Stimulated activated CD8-positive, alpha-beta memory T cell treated with anti-CD3 and anti-CD28 coated beads, Interleukin-4, amount 100 ng/mL, for 4 hours (primary cell): ENCODE results near the gene DMRTA1.
"Not testable (repeated sequence)": the region's sequence is repeated elsewhere in the genome, so short reads cannot be mapped to it uniquely, and the experiment has no call there.

ENCODE experiments used
- DNase-seq, 2 donors: peaks; one replicate each; pipeline ENCODE4 v3.0.0-alpha.2; 2020; ENCODE audit warnings: low read depth in 2 of 2, low spot score in 1 of 2

The DMRTA1 gene

DNA sequence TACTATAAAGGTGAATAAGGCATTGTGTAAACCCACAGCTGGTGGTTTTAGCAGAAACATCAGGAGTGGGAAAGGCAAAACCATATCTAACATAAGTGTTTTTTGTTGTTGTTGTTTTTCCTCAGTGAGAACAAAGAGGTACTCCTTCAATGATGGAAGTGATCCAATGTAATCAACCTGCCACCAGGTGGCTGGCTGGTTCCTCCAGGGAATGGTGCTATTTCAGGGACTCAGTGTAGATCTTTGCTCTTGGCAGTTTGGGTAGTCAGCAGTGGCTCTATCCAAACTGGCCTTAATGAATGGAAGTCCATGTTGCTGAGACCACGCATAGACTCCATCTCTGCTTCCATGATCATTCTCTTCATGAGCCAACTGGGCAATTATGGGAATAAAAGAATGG is 10.8 kb downstream of the DMRTA1 start:
- no peak for DNase-seq

DNA sequence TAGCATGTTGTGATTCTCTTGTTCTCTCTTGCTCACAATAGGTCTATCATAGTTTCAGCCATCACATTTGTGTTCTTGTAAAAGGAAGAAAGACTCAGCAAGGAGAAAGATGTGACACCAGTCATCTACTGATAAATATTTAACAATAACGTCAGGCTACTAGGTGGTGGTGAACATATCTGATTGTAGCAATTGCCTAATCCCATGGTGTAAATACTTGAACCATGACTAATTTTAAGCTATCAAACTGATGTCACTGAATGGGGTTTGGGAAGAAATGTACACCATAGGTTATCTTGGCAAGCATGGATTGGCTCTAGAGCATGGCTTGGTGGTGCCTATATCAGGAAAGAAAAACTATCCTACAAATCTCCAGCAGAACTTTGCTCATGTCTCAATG is 16.6 kb downstream of the DMRTA1 start:
- no peak for DNase-seq

DNA sequence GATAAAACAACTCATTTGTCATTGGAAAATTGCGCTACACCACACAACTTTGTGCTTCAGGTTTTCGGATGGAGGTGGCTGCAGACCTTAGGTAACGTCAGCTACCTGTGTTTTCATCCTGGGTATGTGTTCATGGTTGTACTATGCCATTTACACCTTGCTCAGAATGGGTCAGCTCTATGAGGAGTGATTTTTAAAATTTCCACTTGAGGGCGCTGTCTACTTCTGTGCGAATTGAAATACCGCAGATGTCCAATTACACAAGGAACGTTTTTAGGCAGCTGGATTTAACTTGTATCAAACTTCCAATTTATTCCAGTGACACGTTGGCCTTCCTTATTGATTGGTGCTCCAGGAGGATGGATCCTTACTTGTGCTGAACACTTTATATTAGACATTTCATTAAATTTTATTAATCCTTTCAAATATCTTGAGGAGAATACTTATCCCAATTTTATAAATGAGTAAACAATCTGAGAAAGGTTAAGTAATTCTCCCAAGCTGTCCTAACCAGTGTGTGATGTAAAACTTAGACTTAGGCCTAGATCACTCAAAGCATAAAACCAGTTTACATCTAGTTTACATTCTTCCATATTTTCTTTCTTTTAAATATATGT is 23.4 kb downstream of the DMRTA1 start:
- DNase-seq: no peak

DNA sequence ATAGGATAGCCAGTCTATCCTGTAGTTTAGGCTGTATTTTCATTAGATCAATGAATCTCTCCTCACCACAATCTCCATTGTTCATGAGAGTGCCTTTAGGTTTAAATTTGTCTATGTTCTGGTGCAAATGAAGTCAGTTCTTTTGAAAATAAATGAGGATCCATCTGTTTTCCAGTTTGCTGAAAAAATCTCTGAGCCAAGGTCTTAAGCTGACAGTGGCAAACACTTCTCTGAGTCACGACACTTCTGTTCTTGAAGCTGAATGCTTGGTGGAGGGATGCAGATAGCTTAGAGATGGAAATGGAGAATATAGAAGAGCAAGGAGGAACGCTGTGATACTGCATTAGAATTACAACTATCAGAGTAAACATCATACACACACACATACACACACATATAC is 34.9 kb downstream of the DMRTA1 start:
- no peak for DNase-seq

DNA sequence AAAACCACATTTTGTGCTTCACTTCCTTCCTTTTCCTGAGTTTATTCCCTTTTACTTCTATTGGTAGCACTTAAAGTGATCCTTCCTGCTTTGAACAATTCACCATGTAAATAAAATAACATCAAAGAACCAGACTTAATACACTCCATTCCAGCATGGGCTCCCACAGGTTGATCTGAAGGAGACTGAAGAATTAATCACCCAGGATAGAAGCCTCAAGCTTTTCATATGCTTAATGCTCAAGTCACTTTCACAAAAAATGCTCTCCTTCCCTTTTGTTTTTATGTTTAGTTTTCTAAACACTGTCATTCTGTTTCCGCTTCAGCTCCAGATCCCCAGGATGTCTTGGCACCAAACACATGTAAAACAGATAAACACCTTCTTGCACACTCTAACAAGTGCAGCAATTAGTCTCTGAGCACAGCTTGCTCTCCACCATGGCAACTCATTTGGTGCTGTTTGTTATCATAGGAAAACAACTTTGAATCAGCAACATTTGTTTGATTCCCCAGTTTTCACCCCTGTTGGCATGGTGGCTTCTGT is 37.0 kb downstream of the DMRTA1 start:
- DNase-seq: no peak

DNA sequence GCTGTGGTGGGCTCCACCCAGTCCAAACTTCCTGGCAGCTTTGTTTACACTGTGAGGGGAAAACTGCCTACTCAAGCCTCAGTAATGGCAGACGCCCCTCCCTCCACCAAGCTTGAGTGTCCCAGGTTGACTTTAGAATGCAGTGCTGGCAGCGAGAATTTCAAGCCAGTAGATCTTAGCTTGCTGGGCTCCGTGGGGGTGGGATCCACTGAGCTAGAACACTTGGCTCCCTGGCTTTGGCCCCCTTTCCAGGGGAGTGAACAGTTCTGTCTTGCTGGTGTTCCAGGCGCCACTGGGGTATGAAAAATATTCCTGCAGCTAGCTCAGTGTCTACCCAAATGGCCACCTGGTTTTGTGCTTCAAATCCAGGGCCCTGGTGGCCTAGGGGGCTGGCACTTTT is 49.6 kb downstream of the DMRTA1 start:
- not testable (repeated sequence) for DNase-seq
